Tongue (tissue), 2 donors: Measurements from ENCODE around the gene KCNJ14. TPM values are rescaled to one million over a fixed set of nuclear protein-coding genes. Genes with fewer than 3 reads are reported as not detected.

Source experiments
- DNase-seq: peaks from one replicate; pipeline ENCODE4 v3.0.0-alpha.2; 2015
- total RNA-seq: library from RNA; depleted of rRNA; stranded (reverse); fragments of >200 nt; gene quantifications from one replicate; pipeline ENCODE4 v1.2.3, GENCODE V29; 2014

Gene KCNJ14
- total RNA-seq, 1 donor from 2014 or later, result 0.51 TPM

DNA sequence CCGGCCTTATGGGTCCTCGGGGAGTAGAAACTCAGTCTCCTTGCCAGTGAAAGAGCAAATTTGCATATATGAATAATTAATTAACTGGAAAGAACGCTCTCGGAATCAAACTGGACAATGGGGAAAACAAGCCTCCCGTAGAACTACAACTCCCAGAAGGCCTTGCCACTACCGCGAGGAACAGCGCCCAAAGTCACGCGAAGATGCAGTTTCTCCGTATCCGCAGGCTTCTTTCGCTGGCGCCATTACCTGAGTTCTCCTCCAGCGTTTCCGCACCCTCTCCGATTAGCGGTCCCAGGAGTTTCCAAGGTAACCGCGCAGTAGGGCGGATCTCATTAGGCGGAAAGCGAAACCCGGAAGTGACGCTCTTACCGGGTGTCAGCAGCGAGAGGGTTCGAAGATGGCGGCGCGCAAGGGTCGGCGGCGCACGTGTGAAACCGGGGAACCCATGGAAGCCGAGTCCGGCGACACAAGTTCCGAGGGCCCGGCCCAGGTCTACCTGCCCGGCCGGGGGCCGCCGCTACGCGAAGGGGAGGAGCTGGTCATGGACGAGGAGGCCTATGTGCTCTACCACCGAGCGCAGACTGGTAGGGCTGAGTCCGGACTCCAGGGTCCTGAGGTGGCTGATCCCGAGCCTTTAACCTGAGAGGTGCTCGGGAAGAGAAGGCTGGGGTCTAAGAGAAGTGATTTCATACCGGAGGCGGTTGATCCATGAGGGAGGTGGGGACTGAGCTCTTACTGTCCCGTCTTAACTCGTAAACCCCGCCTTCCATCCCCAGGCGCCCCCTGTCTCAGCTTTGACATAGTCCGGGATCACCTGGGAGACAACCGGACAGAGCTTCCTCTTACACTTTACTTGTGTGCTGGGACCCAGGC lies 9.5 kb upstream of the KCNJ14 start, which contains the start of gene GRWD1:
Gene GRWD1 (plus strand): TSS at position 378 of the 876 bp plus-strand sequence. CDS start 23 bp downstream, at position 401.
- DNase-seq, result peak; percentile 98

DNA sequence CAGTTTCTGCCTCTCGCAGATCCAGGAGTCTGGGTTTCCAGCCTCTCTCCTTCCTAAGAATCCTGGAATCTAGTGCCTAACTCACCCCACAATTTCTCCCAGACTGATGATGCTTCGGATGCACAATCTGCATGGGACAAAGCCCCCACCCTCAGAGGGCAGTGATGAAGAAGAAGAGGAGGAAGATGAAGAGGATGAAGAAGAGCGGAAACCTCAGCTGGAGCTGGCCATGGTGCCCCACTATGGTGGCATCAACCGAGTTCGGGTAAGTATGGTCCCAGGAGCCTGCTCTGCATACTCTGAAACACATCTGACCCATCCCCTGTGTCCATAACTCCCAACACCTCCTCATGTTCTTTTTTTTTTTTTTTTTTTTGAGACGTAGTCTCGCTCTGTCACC lies 8.8 kb upstream of the KCNJ14 start:
- no peak for DNase-seq

DNA sequence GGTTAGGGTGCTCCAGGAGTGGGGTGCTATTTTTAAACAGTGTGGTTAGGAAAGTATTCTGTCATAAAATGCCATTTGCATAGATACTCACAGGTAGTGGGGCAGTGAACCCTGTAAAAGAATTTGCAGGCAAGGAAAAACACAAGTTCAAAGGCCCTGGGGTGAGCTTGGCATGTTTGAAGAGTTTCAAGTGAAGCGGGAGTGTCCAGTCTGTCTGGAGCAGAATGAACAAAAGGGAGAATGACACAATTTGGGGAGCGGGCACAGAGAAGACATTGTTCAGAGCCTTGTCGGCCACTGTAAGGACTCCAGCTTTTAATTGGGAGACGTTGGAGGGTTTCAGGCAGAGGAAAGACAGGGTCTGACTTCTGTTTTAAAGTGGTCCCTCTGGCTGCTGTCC lies 6.8 kb upstream of the KCNJ14 start:
- no peak for DNase-seq

DNA sequence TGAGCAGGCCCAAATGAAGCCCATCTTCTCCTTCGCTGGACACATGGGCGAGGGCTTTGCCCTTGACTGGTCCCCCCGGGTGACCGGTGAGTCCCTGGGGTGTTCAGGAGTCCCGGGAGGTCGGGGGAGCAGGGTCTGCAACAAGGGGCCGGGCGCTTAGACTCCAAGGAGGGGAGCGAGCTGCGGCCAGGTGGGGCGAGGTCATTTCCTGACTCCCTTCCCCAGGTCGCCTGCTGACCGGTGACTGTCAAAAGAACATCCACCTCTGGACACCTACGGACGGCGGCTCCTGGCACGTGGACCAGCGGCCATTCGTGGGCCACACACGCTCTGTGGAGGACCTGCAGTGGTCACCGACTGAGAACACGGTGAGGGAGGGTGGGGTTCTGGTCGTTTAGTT lies 4.9 kb upstream of the KCNJ14 start:
- no peak for DNase-seq

DNA sequence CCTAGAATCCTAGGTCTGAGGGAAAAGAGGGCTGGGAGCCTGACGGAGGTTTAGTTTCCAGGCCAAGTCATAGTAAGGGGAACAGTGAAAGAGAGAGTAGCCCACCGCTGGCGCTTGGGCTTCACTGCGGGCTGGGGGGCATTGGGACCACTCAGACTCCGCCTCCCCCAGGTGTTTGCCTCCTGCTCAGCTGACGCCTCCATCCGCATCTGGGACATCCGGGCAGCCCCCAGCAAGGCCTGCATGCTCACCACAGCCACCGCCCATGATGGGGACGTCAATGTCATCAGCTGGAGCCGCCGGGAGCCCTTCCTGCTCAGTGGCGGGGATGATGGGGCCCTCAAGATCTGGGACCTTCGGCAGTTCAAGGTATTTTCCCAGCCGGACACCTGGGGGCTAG lies 4.5 kb upstream of the KCNJ14 start:
- DNase-seq, result no peak

DNA sequence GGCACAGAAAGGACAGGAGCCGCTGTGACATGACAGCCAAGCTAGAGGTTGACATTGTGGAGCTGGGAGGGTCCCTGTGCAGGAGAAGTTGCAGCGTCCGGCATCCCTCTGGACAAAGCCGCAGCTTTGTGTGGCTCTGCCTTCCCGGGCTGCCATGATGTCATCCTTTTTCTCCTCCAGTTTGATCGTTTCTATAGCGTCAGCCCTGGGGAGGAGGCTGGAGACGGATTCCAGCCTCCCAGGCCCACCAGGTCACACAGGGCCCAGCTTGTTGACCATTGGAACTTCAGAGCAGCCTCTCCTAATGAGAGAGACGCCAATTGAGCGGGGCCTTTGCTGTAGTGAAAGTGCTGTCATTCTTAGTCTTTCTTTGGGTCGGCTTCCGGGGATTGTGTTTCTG lies 3.8 kb upstream of the KCNJ14 start:
- no peak for DNase-seq

DNA sequence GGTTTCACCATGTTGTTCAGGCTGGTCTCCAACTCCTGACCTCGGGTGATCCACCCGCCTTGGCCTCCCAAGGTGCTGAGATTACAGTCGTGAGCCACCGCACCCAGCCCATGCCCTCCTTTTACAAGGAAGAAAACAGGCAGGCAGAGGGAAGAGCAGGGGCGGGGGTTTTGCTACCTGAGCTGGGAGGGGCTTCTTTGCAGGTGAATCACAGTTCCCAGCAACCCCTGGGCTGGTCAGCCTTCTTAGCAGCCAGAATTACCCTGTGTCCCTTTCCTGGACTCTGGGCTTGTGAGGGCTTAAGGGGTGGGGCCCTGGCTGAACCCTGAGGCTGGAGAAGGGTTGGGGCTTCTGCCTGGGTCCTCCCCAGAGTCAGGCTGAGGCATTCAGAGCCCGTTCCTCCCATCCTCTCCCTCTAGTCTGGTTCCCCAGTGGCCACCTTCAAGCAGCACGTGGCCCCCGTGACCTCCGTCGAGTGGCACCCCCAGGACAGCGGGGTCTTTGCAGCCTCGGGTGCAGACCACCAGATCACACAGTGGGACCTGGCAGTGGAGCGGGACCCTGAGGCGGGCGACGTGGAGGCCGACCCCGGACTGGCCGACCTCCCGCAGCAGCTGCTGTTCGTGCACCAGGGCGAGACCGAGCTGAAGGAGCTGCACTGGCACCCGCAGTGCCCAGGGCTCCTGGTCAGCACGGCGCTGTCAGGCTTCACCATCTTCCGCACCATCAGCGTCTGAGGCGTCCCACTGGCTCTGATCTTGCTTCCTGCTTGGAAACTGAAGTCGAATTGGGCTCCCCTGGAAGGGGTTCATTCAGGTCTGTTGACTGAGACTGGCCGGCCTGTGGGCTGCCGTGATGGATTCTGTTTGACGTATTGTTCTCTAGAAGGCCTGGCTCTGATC lies 2.8 kb upstream of the KCNJ14 start:
- no peak for DNase-seq

DNA sequence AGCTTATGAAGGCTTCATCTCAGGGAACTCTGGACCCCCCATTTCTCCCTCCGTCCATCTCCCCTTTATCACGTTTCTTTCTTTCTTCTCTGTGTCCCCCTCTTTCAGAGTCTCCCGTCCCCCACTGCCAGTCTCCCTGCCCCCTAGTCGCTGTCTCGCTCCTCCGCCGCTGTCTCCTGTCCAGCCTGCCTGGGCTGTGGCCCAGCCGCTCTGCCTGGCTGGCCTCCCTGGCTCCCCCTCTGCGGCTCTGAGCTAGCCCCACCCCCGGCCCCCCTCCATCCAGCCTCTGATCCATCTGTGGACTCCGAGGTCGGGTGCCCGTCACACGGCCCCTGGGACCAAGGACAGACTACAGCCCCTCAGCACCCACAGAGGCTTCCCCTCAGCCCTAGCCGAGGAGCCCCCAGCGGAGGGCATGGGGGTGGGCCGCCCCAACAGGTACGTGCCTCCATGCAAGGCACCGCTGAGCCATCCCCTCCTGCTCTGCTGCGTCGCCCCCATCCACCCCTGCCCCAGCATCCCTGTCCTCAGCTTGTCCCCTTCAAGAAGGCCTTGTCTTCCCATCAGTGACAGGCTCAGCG lies 1.1 kb upstream of the KCNJ14 start:
- DNase-seq, result no peak

DNA sequence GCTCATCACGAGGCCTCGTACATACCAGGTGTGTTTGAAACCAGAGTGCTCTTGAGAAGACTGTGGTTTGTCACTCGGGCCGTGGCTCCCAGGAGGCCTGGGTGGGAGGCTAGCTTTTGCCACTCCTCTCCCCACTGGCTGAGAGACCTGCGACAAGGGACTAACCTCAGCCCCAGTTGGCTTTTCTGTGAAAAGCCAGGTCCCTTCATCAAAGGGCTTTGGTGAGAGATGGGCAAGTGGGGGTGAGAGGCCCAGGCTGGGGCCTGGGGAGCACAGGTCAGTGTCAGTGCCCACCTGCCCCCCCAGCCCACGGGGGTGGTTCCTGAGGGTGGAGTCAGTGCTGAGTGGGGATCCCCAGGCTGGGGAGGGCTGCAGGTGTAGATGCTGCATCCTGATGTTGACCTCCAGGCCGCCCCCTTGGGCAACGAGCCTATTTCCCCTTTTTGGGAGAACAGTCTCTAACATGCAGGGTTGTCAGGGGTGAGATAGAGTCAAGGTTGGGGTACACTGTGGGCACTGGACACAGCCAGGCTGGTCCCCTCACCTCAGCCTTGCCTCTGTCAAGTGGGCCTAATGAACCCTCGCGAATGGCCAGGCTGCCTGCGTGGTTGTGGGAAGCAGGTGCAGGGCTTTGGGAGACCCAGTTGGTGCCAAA lies 661 bp downstream of the KCNJ14 start:
- no peak for DNase-seq

DNA sequence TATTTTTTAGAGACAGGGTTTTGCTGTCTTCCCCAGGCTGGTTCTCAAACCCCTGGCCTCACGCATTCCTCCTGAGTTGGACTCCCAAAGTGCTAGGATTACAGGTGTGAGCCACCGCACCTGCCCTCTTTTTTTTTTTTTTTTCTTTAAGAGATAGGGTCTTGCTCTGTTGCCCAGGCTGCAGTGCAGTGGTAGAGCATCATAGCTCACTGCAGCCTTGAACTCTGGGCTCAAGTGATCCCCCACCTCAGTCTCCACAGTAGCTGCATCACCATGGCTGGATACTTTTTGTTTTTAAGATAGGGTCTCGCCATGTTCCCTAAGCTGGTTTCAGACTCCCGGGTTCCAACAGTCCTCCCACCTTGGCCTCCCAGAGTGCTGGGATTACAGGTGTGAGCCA lies 1.5 kb downstream of the KCNJ14 start:
- DNase-seq, result no peak

DNA sequence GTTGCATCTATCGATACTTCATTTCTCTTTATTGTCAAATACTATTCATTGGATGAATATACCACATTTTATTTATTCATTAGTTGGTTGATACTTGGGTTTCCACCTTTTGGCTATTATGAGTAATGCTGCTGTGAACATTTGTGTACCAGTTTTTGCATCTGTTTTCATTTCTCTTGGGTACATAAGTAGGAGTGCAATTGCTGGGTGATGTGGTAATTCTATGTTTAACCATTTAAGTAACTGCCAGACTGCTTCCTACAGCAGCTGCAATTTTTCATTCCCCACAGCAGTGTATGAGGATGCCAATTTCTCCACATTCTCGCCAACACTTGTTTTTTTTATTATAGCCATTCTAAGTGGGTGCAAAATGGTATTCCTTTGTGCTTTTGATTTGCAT lies 2.6 kb downstream of the KCNJ14 start:
- DNase-seq, result no peak

DNA sequence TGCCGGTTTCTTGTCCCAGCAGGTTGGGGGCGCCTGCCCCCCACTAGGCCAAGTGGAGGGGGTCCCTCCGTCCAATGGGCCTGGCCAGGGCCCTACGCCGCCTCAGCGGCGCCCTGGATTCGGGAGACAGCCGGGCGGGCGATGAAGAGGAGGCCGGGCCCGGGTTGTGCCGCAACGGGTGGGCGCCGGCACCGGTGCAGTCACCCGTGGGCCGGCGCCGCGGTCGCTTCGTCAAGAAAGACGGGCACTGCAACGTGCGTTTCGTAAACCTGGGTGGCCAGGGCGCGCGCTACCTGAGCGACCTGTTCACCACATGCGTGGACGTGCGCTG lies 6.2 kb downstream of the KCNJ14 start:
- DNase-seq, result no peak

DNA sequence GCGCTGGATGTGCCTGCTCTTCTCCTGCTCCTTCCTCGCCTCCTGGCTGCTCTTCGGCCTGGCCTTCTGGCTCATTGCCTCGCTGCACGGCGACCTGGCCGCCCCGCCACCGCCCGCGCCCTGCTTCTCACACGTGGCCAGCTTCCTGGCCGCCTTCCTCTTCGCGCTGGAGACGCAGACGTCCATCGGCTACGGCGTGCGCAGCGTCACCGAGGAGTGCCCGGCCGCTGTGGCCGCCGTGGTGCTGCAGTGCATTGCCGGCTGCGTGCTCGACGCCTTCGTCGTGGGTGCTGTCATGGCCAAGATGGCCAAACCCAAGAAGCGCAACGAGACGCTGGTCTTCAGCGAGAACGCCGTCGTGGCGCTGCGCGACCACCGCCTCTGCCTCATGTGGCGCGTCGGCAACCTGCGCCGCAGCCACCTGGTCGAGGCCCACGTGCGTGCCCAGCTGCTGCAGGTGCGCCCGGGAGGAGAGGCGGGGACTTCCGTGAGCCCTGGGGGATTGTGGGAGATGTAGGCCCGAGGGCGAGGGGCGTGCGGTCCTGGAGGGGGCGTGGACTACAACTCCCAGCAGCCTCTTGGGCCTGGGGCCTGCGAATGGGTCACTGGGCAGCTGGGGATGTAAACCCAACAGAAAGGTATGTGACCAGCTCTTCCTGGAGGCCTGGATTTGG lies 6.7 kb downstream of the KCNJ14 start:
- no peak for DNase-seq

DNA sequence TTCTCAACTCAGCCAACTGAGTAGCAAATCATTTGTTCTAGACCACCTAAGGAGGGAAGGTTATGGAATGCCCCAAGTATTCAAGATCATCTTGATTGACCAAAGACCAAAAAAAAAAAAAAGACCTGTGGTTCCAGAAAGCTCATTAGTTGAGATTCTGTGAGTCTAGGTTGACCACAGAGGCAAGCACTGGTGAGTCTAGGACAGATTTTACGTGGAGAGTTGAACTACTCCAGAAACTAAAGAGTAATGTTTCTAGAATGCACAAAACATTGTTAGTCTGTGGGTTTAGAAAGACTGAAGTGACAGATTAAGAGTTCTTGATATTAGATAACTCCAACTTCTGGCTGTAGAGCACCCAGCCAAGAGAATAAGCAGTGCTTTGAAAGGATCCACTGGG lies 9.8 kb downstream of the KCNJ14 start:
- DNase-seq, result no peak

DNA sequence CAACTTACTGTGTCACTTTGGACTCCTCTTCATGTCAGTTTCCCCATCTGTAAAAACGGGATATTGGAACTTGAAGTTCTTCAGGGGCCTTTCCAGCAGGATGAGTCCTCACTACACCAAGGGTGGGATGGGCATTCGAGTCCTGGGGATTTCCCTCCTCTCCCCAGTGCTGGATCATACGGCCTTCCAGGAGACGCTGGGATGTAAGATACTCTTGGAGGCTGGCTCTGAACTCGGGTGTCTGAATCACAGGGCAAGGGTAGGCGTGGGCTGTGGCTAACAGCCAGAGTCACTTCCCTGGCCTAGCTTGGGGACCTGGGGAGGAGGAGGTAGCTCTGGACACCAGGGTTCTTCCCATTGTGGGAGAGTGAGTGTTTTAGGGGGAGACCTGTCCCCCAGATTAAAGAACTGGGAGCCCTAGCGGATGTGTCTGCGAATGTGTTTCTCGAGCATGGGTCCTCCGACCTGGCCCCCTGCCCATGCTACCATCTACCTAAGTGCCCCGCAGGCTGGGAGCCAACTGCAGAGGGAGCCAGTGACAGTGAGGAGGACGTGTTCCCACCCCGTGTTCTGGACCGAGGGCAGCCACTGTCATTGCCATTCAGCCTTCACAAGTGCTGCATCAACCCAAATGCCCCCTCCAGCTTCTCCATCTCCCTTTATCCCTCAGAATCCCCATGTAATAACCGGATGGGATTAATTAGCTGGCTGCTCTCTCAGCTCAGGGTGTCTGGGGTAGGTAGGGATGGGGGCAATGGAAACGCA lies 11.4 kb downstream of the KCNJ14 start:
- DNase-seq, result no peak

DNA sequence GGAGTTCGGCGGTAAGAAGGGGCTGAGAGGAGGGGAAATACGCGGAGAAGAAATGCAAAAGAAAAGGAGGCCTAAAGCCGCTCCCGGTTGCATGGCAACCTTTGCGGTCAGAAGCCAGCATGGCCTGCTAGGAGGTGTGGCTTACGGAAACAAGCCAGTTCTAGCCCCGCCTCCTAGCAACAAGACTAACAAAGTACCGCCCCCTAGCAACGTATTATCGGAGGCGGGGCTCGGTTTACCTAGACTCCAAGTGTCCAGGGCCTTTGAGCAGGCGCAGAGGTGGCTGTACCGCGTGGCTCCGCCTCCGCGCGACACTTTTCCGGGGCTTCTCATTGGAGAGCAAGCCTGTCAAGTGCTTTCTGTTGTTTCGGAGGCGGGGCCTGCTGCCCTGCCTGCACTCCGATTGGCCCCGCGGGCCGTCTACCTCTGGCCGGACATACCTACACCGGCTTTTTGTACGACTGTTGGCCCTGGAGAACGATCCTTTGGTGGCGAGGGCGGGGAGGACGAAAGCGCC lies 13.5 kb downstream of the KCNJ14 start:
- DNase-seq, result peak; percentile 100

DNA sequence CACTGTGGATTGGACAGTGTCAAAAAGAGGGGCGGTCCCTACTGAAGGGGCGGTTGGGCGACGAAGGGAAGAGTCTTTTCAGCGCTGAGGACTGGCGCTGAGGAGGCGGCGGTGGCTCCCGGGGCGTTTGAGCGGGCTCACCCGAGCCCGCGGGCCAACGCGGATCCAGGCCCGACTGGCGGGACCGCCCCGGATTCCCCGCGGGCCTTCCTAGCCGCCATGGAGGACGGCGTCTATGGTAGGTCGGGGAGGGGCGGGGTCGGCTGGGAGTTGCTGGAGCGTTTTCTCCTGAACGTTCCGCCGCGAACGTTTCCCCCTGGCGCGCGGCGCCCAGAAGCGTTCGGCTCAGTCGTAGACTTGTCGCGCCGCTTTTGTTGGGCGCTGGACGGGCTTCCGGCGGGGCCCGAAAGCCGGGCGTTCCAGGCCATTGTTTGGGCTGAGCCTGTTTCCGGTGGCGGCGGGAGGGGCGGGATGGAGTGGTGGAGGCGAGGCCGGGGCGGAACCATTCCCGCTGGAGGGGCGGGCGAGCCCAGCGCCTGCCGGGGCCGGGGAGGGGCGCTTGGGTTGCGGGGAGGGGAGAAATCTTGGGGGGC lies 14.0 kb downstream of the KCNJ14 start, which contains the start of gene CYTH2:
Gene CYTH2 (plus strand): TSS at position 81 of the 593 bp plus-strand sequence. CDS start 139 bp downstream, at position 220.
- peak; percentile 90 for DNase-seq

DNA sequence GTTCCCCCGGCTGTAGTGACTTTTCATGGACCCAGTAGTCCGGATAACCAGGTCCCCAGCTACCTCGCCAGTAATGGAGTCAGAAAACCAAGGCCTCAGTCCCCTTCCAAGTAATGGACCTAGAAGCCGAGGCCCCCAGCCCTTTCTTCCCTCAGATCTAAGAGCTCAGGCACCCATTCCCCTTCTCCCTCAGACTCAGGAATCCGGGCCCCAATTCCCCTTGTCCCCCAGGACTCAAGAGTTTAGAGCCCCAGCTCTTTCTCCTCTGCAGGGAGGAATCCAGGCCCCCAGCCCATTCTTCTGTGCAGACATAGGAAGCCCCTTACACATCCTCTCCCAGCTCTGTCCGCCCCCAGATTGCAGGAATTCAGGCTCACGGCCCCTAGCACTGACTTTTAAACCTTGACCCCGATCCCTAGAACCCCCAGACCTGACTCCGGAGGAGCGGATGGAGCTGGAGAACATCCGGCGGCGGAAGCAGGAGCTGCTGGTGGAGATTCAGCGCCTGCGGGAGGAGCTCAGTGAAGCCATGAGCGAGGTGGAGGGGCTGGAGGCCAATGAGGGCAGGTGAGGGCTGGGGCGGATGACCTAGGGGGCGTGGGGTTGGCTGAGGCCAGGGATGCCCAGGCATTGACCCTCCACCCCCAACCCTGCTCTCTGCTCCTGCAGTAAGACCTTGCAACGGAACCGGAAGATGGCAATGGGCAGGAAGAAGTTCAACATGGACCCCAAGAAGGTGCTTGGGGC lies 14.7 kb downstream of the KCNJ14 start:
- DNase-seq, result no peak

DNA sequence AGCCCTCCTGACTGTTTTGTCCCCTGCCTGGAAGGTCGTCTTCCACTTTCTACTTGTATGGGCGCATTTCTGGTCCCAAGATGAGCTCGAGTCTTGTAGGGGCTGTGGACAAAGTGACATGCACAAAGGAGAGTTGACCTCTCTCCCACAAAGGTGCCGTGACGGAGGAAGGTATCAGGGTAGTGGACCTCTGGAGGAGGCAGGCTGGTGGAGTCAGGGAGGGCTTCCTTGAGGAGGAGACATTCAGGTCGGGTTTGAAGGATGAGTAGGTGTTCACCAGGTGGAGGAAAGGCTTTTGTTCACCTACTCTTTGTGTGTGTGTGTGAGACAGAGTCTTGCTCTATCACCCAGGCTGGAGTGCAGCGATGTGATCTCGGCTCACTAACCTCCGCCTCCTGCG lies 15.5 kb downstream of the KCNJ14 start:
- DNase-seq, result no peak

DNA sequence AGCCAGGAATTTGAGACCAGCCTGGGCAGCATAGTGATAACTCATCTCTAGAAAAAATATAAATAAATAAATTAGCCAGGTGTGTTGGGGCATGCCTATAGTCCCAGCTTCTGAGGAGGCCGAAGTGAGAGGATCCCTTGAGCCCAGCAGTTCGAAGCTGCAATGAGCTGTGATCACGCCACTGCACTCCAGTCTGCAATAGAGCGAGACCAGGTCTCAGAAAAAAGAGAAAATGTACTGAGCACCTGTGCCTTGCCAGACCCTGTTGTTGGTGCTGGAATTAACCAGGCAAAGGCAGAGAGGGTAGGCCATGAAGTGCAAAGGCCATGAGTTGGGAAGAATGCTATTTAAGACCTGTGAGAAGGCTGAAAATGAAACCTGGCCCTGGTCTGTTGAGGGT lies 16.5 kb downstream of the KCNJ14 start:
- no peak for DNase-seq
